ENCODE data around the gene DNAJB4.
"Not testable (repeated sequence)": the region's sequence is repeated elsewhere in the genome, so short reads cannot be mapped to it uniquely, and the experiment has no call there.

The DNAJB4 gene

GRCh38 chr1:77990629-77991204, 14.0 kb upstream of the DNAJB4 start:
- H3K9ac ChIP-seq (ENCODE audit: low read length), result no peak overlapping the region

DNA sequence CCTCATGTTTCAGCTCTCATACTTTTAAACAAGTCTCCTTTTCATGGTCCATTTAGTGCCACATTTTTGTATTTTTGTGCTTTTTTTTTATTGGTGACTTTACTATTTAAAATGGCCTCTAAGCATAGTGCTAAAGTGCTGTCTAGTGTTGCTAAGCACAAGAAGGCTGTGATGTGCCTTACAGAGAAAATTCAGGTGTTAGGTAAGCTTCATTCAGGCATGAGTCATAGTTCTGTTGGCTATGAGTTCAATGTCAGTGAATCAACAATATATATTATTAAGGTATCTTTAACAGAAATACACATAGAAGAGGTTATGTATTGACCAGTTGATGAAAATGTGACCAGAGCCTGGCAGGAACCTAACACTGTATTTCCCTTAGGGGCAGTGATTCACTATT, 13.1 kb upstream of the DNAJB4 start:
- H3K27me3 ChIP-seq (ENCODE audit: low read depth, low read length), result no peaks in the 10 kb centered on the region
- peaks cover 30% of the 10 kb centered on the region for H3K79me2 ChIP-seq (ENCODE audit: low read length)

More at GRCh38 chr1:77990629-77991204, 14.0 kb upstream of the DNAJB4 start:
- H3K79me2 ChIP-seq (ENCODE audit: low read length), result peaks cover 30% of the 10 kb centered on the region
- no peak overlapping the region for H3K4me3 ChIP-seq (ENCODE audit: low read length)
- no peaks in the 10 kb centered on the region for H3K36me3 ChIP-seq (replicated peaks; ENCODE audit: low read depth, low read length)
- H3K27me3 ChIP-seq (ENCODE audit: low read depth, low read length), result no peaks in the 10 kb centered on the region
- peaks cover 16% of the 10 kb centered on the region for H4K20me1 ChIP-seq (ENCODE audit: insufficient read depth, low read length)
- peaks cover 28% of the 10 kb centered on the region for H3K4me1 ChIP-seq (ENCODE audit: low read length)
- H2AFZ ChIP-seq (ENCODE audit: low read depth, low read length), result no peak overlapping the region
- TF ChIP-seq EZH2phosphoT487 (IDR thresholded peaks at IDR 0.05; ENCODE audit: low read depth), result no peak
- TF ChIP-seq, protein P1, sequence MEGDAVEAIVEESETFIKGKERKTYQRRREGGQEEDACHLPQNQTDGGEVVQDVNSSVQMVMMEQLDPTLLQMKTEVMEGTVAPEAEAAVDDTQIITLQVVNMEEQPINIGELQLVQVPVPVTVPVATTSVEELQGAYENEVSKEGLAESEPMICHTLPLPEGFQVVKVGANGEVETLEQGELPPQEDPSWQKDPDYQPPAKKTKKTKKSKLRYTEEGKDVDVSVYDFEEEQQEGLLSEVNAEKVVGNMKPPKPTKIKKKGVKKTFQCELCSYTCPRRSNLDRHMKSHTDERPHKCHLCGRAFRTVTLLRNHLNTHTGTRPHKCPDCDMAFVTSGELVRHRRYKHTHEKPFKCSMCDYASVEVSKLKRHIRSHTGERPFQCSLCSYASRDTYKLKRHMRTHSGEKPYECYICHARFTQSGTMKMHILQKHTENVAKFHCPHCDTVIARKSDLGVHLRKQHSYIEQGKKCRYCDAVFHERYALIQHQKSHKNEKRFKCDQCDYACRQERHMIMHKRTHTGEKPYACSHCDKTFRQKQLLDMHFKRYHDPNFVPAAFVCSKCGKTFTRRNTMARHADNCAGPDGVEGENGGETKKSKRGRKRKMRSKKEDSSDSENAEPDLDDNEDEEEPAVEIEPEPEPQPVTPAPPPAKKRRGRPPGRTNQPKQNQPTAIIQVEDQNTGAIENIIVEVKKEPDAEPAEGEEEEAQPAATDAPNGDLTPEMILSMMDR (IDR thresholded peaks at IDR 0.05; ENCODE audit: low read depth, low read length), result no peak
- H3K9me3 ChIP-seq (ENCODE audit: insufficient read depth, low read length), result no peaks in the 10 kb centered on the region
- peak overlapping the region; percentile 20; the same call in 1 of the 2 replicates for H3K4me2 ChIP-seq (ENCODE audit: low read length)
- H3K27ac ChIP-seq (ENCODE audit: low read length), result no peak overlapping the region

GRCh38 chr1:77994117-77994705, 10.5 kb upstream of the DNAJB4 start:
- Histone ChIP-seq H3K79me2 (ENCODE audit: low read length) (peaks cover 19% of the 10 kb centered on the region), H3K4me1 (ENCODE audit: low read length) (peaks cover 21% of the 10 kb centered on the region), H3K4me3 (ENCODE audit: low read length) (no peak overlapping the region), H2AFZ (ENCODE audit: low read depth, low read length) (no peak overlapping the region), H3K27me3 (ENCODE audit: low read depth, low read length) (no peaks in the 10 kb centered on the region), H3K9ac (ENCODE audit: low read length) (no peak overlapping the region), H4K20me1 (ENCODE audit: insufficient read depth, low read length) (peaks cover 9% of the 10 kb centered on the region), H3K36me3 (replicated peaks; ENCODE audit: low read depth, low read length) (no peaks in the 10 kb centered on the region), H3K9me3 (ENCODE audit: insufficient read depth, low read length) (no peaks in the 10 kb centered on the region), H3K27ac (ENCODE audit: low read length) (no peak overlapping the region), H3K4me2 (ENCODE audit: low read length) (no peak overlapping the region)
- TF ChIP-seq EZH2phosphoT487 (IDR thresholded peaks at IDR 0.05; ENCODE audit: low read depth), result no peak
- TF ChIP-seq, protein P1 (IDR thresholded peaks at IDR 0.05; ENCODE audit: low read depth, low read length), result no peak

More for the DNA sequence above, 13.1 kb upstream of the DNAJB4 start:
- no peaks in the 10 kb centered on the region for H3K9me3 ChIP-seq (ENCODE audit: insufficient read depth, low read length)
- H2AFZ ChIP-seq (ENCODE audit: low read depth, low read length), result no peak overlapping the region
- no peak overlapping the region for H3K27ac ChIP-seq (ENCODE audit: low read length)
- H3K4me1 ChIP-seq (ENCODE audit: low read length), result peaks cover 28% of the 10 kb centered on the region
- H3K9ac ChIP-seq (ENCODE audit: low read length), result no peak overlapping the region
- H3K4me2 ChIP-seq (ENCODE audit: low read length), result peak overlapping the region; percentile 20; the same call in 1 of the 2 replicates
- peaks cover 15% of the 10 kb centered on the region for H4K20me1 ChIP-seq (ENCODE audit: insufficient read depth, low read length)
- no peaks in the 10 kb centered on the region for H3K36me3 ChIP-seq (replicated peaks; ENCODE audit: low read depth, low read length)
- TF ChIP-seq, protein P1 (IDR thresholded peaks at IDR 0.05; ENCODE audit: low read depth, low read length), result no peak
- TF ChIP-seq EZH2phosphoT487 (IDR thresholded peaks at IDR 0.05; ENCODE audit: low read depth), result no peak
- no peak overlapping the region for H3K4me3 ChIP-seq (ENCODE audit: low read length)

DNA sequence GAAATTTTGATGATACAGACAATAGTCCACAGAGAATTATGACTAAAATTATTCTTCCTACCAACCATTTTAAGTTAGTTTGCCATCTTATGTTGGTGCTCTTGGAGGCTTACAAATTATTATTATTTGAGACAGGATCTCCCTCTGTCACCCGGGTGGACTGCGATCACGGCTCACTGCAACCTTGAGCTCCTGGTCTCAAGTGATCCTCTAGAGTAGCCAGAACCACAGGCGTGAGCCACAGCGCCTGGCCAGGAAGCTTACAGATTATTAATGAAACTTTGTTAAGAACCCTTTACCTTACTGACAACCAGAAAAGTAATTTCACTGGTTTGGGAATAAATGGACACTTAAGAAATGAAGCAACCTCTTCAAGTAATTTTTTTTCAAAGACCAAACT, 8.0 kb upstream of the DNAJB4 start:
- no peak overlapping the region for H2AFZ ChIP-seq (ENCODE audit: low read depth, low read length)
- H4K20me1 ChIP-seq (ENCODE audit: insufficient read depth, low read length), result no peaks in the 10 kb centered on the region
- no peaks in the 10 kb centered on the region for H3K4me1 ChIP-seq (ENCODE audit: low read length)
- no peak overlapping the region for H3K4me2 ChIP-seq (ENCODE audit: low read length)
- no peaks in the 10 kb centered on the region for H3K9me3 ChIP-seq (ENCODE audit: insufficient read depth, low read length)
- no peak overlapping the region for H3K4me3 ChIP-seq (ENCODE audit: low read length)
- H3K27ac ChIP-seq (ENCODE audit: low read length), result no peak overlapping the region
- no peaks in the 10 kb centered on the region for H3K36me3 ChIP-seq (replicated peaks; ENCODE audit: low read depth, low read length)
- H3K27me3 ChIP-seq (ENCODE audit: low read depth, low read length), result no peaks in the 10 kb centered on the region
- no peak overlapping the region for H3K9ac ChIP-seq (ENCODE audit: low read length)
- TF ChIP-seq, protein P1 (IDR thresholded peaks at IDR 0.05; ENCODE audit: low read depth, low read length), result no peak
- no peaks in the 10 kb centered on the region; the same call in 1 of the 2 replicates for H3K79me2 ChIP-seq (ENCODE audit: low read length)

- H3K4me2 ChIP-seq (ENCODE audit: low read length); H3K9me3 ChIP-seq (ENCODE audit: insufficient read depth, low read length); H2AFZ ChIP-seq (ENCODE audit: low read depth, low read length); H3K4me3 ChIP-seq (ENCODE audit: low read length); H4K20me1 ChIP-seq (ENCODE audit: insufficient read depth, low read length); H3K36me3 ChIP-seq (replicated peaks; ENCODE audit: low read depth, low read length); H3K27ac ChIP-seq (ENCODE audit: low read length); H3K27me3 ChIP-seq (ENCODE audit: low read depth, low read length); H3K9ac ChIP-seq (ENCODE audit: low read length); H3K79me2 ChIP-seq (ENCODE audit: low read length): not testable (repeated sequence)
- peaks cover 15% of the 10 kb centered on the region for H3K4me1 ChIP-seq (ENCODE audit: low read length)
These were observed 4.2 kb upstream of the DNAJB4 start for GRCh38 chr1:78000536-78000935.
